ENCODE data around the gene NBPF1.
"Not testable (repeated sequence)": the region's sequence is repeated elsewhere in the genome, so short reads cannot be mapped to it uniquely, and the experiment has no call there.

The NBPF1 gene

DNA sequence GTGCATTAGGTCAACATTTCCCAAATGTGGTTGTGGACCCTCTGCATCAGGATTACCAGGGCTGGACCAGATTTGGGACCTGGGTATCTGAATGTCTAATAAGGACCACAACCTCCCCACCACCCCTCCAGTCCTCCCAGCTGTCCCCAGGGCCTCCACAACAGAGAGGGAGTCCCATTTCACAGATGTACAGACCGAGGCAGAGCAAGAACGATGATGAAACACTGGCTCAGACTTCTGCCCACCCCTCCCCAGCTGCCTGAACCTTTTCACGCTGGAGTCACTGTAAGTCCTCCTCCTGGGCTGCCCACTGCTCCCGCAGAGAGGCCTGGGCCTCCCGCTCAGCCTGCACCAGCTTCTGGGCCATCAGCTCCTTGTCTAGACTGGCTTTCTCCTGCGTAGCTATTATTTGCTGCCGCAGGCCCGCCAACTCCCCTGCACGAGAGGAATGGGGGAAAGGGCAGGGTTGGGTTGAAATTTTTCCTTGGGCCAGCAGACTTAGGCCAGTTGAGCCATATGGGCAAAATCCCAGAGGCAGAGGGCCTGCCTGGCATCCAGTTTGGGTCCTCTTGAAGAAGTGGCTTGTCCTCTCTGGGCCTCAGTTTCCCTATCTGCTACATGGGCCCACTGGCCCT is 8.4 kb upstream of the NBPF1 start:
- DNase-seq, result not testable (repeated sequence)

DNA sequence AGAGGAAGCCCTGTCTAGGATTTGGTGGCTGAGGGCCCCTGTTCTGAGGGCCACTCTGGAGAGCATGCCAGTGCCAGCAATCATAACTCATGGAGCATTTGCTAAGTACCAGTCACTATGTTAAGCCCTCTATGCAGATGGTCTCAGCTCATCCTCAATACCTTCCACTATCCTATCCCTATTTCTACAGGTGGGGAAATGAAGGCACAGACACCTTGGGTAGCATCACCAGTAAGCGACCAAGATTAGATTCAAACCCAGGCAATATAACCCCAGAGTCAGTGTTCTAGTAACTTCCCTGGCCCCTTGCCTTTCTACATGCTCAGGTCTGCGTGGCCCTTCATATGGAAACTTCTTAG is 7.9 kb upstream of the NBPF1 start:
- no peak for DNase-seq

DNA sequence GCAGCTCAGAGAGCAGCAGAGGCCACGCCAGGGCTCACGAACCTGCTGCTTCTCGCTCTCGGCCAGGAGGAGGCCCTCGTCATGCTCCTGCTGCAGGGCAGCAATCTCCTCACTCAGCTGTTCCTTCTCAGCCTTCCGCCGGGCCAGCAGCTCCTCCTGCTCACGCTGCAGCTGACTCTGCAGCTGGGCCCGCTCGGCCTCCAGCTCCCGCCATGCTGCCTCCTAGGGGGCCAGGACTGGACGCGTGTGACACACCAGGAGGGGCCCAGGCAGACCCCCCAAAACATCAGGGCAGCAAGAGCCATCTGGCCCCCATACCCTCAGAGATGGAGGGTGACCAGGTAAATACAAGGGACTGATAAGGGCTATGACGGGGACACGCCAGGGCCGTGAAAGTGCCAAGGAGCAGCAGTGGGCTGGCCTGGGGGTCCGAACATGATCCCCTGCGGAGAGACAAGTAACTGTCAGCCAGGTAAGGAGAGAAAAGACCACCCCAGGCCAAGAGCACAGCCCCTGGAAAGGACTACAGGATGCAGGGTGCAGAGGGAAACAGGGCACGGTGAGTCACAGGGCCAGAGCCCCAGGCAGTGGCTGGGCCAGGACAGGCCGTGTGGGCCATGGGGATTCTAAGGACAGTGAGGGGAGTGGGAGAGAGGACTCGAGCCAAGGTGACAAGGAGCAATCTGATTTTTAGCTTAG is 6.6 kb upstream of the NBPF1 start:
- DNase-seq, result not testable (repeated sequence)

DNA sequence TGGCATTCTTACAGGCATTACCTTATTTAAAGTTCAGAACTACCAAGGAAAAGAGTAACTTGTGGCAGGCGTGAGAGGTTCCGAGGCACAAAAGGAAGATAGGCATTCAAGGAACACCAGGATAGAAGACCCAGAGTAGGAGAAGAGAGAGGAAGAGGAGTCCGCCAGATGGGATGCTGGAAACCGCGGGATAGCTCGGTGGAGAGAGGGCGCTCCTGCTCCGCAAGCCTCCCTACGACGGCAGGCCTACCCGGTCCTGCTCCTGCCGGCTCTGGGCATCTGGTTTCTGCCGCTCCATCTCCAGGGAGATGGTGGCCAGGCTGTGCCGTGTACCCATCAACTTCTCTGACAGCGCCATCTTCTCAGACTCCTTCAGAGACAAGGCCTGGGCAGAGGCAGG is 5.4 kb upstream of the NBPF1 start:
- no peak for DNase-seq

GRCh38 chr1:16617778-16618580 is 4.6 kb upstream of the NBPF1 start:
- no peak for DNase-seq

GRCh38 chr1:16617114-16617631 is 3.8 kb upstream of the NBPF1 start:
- DNase-seq, result no peak

- no peak for DNase-seq
Measured at GRCh38 chr1:16615253-16616252, 2.2 kb upstream of the NBPF1 start.

DNA sequence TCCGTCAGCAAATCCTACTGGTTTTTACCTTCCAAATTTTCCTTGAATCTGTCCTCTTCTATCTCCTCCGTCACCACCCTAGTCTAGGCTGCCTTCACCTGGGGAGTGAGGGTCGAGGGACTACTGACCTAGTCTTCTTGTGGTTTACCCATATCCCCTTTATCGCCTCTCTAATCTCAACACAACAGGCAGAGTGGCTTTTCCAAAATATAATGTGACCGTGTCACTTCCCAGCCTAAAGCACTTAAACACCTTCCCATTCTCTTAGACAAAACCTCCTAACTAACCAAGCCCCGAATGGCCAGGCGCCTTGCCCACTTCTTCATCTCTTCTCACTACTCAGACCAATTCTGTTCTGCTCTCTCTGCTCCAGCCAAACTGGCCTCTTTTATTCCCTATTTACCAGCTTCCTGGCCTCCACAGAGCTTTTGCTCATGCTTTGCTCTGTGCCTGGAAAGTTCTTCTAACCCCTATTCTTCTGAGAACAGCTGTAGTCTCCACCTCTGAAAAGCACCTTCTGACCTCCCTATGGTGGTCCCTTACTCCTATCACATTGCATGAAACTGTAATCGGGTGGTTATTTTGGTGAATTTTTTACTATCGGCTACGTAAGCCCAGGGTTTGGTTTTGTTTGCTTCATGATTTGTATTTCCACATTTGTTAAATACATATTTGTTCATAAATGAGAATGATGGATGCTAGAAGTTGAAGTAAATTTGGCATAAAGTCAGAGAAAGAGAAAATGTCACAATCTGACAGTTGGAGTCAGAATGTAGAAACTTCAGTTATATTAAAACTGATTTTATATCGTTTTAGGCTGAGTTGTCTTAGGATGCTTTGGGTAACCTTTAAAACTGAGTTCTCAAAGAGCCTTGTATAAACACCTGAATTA is 1.2 kb upstream of the NBPF1 start:
- DNase-seq, result no peak

DNA sequence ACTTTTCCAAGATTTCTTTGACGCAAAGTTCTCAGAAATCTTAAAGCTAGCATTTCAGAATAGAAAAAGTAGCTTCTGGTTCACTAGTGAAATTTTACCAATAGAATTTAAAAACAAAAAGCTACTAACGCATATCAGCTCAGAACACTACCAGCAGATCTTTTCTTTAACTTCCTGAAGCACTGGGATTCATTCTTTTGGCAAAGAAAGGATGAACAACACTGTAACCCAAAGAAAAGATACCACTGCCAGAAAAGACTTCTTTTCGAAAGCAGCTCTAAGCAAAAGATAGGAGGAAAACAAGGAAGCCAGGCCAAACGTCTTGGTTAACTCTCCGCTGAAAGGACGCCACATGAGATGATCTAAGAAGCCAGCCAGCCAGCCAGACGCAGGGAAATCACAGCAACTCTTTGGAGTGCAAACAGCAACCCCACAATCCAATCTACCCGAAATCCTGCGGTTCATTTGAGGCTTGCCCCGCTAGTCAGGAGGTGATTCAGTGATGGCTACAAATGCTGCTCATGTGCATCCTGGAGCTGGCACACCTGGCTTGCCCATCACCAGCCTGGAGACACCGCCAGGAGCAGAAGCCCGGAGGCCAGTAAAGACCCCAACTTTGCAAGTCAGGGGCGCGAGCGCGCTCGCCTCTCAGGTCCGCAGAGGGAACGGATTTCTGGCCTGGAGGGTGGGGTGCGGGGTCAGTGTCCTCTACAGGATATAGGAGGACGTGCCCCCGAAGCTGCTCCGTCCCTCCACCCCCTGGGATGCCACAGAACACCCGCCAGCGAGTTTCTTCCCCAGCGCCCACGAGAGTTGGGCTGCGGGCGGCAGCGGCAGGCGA is 812 bp downstream of the NBPF1 start:
- DNase-seq, result peak; percentile 63

- DNase-seq, result not testable (repeated sequence)
Measured at GRCh38 chr1:16611981-16612331, 1.4 kb downstream of the NBPF1 start.

GRCh38 chr1:16611164-16611563 is 2.2 kb downstream of the NBPF1 start:
- DNase-seq, result not testable (repeated sequence)

DNA sequence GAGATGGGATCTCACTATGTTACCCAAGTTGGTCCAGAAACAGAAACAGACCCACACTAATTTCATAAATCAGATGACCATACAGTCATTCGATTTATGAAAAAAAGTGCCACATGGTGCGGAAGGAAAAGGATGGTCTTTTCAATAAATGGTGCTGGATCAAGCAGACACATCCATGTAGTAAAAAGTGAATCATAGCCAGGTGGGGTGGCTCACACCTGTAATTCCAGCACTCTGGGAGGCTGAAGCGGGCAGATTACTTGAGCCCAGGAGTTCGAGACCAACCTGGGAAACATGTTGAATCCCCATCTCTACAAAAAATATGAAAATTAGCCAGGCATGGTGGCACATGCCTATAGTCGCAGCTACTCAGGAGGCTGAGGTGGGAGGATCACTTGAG is 2.8 kb downstream of the NBPF1 start:
- not testable (repeated sequence) for DNase-seq

- not testable (repeated sequence) for DNase-seq
Measured at GRCh38 chr1:16609761-16610160, 3.6 kb downstream of the NBPF1 start.

GRCh38 chr1:16608838-16609560 is 4.4 kb downstream of the NBPF1 start:
- DNase-seq, result no peak

GRCh38 chr1:16607853-16608815 is 5.2 kb downstream of the NBPF1 start:
- DNase-seq, result not testable (repeated sequence)

- DNase-seq, result no peak
Measured at GRCh38 chr1:16607433-16607851, 5.9 kb downstream of the NBPF1 start.

GRCh38 chr1:16606666-16607432 is 6.5 kb downstream of the NBPF1 start:
- DNase-seq, result not testable (repeated sequence)
